Cardiac muscle cell (in vitro differentiated cells and primary cell): ENCODE results near the gene PLA2R1. TPM values are rescaled to one million over a fixed set of nuclear protein-coding genes. Genes with fewer than 3 reads are reported as not detected.

ENCODE experiments used
- DNase-seq, 2 donors: peaks; one replicate each; pipeline versions ENCODE4 v3.0.0 to v3.0.0-alpha.2; 2010 to 2017; ENCODE audit warnings: low read depth in 1 of 2, low spot score in 1 of 2
- H3K27ac ChIP-seq: fragments of 200-600 bp; sonication (generic); 2 replicates; pipeline ENCODE4 v1.5.1; 2016
- H3K27me3 ChIP-seq: fragments of 200-600 bp; sonication (generic); 2 replicates; pipeline ENCODE4 v1.6.0; 2016; ENCODE audit warnings: control low read depth
- H3K36me3 ChIP-seq: fragments of 200-600 bp; sonication (generic); 2 replicates; pipeline ENCODE4 v1.5.1; 2016; ENCODE audit warnings: control low read depth
- H3K4me1 ChIP-seq: fragments of 200-600 bp; sonication (generic); 2 replicates; pipeline ENCODE4 v1.8.1; 2017; ENCODE audit warnings: low read depth, mild to moderate bottlenecking, mixed run types
- H3K4me3 ChIP-seq: fragments of 200-600 bp; sonication (generic); 2 replicates; pipeline ENCODE4 v1.5.1; 2016; ENCODE audit warnings: mild to moderate bottlenecking
- H3K9me3 ChIP-seq: fragments of 200-600 bp; sonication (generic); 2 replicates; pipeline ENCODE4 v1.5.1; 2017; ENCODE audit warnings: low read depth, mild to moderate bottlenecking, control low read depth
- CTCF ChIP-seq: IDR thresholded peaks from 2 replicates; pipeline ENCODE4 v1.5.1; 2012; ENCODE audit warnings: low read depth, mild to moderate bottlenecking, low read length
- polyA plus RNA-seq: library from polyadenylated mRNA; unstranded; fragments of >200 nt; fragmentation: Nextera tagmentation; extraction: Ambion mirVana; gene quantifications from 2 replicates; pipeline ENCODE4 v1.2.1, GENCODE V29; 2016
- total RNA-seq: library from RNA; depleted of rRNA; stranded (reverse); fragments of >200 nt; gene quantifications from 2 replicates; pipeline ENCODE4 v1.2.3, GENCODE V29; 2016

PLA2R1 gene
- total and polyA plus RNA-seq, 2 experiments from 2014 or later: 0.09 TPM; not detected in 1

DNA sequence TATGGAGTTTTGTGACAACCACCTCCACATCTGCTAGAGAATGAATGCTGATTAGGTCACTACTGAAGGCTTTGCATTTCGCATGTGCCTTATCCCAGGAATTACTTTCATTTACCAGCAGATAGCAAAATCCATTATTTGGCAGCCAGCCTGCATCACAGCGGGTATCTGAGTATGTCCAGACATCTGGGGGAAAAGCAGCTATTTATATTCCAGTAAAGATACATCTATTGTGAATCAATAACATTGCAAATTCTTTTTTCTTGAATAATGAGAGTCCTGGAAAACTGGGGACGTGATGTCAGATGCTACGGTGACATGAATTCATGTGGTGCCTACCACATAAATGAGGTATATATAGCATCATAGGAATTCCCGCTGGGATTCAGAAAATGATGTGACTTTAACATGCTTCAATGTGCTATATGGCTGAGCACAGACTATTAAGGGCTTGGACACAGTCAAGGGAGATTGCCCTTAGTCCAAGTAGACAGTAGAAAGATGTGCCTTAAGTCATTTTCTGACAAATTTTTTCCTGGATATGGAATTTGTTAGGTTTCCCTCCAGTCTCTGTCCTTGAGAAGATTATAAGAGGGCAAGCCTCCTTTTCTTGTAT is 180.2 kb downstream of the PLA2R1 start:
- Histone ChIP-seq H3K4me3 (no peak overlapping the region), H3K27ac (no peak overlapping the region), H3K4me1 (no peaks in the 10 kb centered on the region), H3K27me3 (no peaks in the 10 kb centered on the region), H3K9me3 (no peaks in the 10 kb centered on the region), H3K36me3 (no peaks in the 10 kb centered on the region)
- no peak for DNase-seq
- no peak for TF ChIP-seq CTCF

Other genes starting within 250 kb of the PLA2R1 start
- 0.06 TPM in 1 of 2 replicates, not detected in the other for gene LY75, start 157.9 kb downstream of the PLA2R1 start, total RNA-seq
- gene LY75, start 157.9 kb downstream of the PLA2R1 start, polyA plus RNA-seq: 0.22 TPM in 1 of 2 replicates, not detected in the other
- gene ITGB6, start 137.7 kb upstream of the PLA2R1 start, total RNA-seq: 0.12 and 0.28 TPM in 2 replicates
- gene ITGB6, start 137.7 kb upstream of the PLA2R1 start, polyA plus RNA-seq: 0.31 TPM in 1 of 2 replicates, not detected in the other